BLaER1 (cell line): ENCODE results near the gene RELA.
A peak's percentile ranks its signal among the peaks of the same experiment; 100 is the strongest.
"Not testable (repeated sequence)": the region's sequence is repeated elsewhere in the genome, so short reads cannot be mapped to it uniquely, and the experiment has no call there.

Experiments used
- H3K27ac ChIP-seq: shearing (Covaris generic); formaldehyde crosslinking; 2 replicates; pipeline ENCODE4 v1.8.1; 2022
- H3K27me3 ChIP-seq: shearing (Covaris generic); formaldehyde crosslinking; 2 replicates; pipeline ENCODE4 v1.8.1; 2022
- H3K36me3 ChIP-seq: shearing (Covaris generic); formaldehyde crosslinking; 2 replicates; pipeline ENCODE4 v1.8.1; 2022
- H3K4me1 ChIP-seq: shearing (Covaris generic); formaldehyde crosslinking; 2 replicates; pipeline ENCODE4 v1.8.1; 2022
- H3K4me2 ChIP-seq: shearing (Covaris generic); formaldehyde crosslinking; 2 replicates; pipeline ENCODE4 v1.8.1; 2022
- H3K4me3 ChIP-seq: shearing (Covaris generic); formaldehyde crosslinking; 2 replicates; pipeline ENCODE4 v1.8.1; 2022
- H3K9ac ChIP-seq: shearing (Covaris generic); formaldehyde crosslinking; 2 replicates; pipeline ENCODE4 v1.8.1; 2022
- H3K9me3 ChIP-seq: shearing (Covaris generic); formaldehyde crosslinking; 2 replicates; pipeline ENCODE4 v1.8.1; 2022
- H4K20me1 ChIP-seq: shearing (Covaris generic); formaldehyde crosslinking; 2 replicates; pipeline ENCODE4 v1.8.1; 2022
- Cebpa-rat ChIP-seq: shearing (Covaris generic); IDR thresholded peaks from 2 replicates; pipeline ENCODE4 v1.8.1; 2022

RELA gene

GRCh38 chr11:65662799-65663638 is at the start of gene RELA:
TSS of gene RELA (minus strand) at chr11:65662916. CDS start at chr11:65662832, 84 bp downstream.
- Histone ChIP-seq H4K20me1 (peaks cover 44% of the 10 kb centered on the region), H3K4me2 (peak within 1 kb of the TSS; percentile 96), H3K36me3 (peaks cover 37% of the 10 kb centered on the region), H3K9ac (peak within 1 kb of the TSS; percentile 90), H3K9me3 (no peaks in the 10 kb centered on the region), H3K4me3 (peak within 1 kb of the TSS; percentile 95), H3K27ac (peak within 1 kb of the TSS; percentile 93), H3K27me3 (no peaks in the 10 kb centered on the region), H3K4me1 (peaks cover 33% of the 10 kb centered on the region)
- TF ChIP-seq Cebpa-rat = no peak

GRCh38 chr11:65711785-65712632 is 49.3 kb upstream of the RELA start, which contains the start of gene KAT5:
TSS of gene KAT5 (plus strand) at chr11:65712252. CDS start at chr11:65712268, 16 bp downstream.
- H3K27me3 ChIP-seq = no peaks in the 10 kb centered on the region
- H3K4me2 ChIP-seq = peak within 1 kb of the TSS; percentile 80
- H3K9ac ChIP-seq = peak within 1 kb of the TSS; percentile 97
- H3K9me3 ChIP-seq = no peaks in the 10 kb centered on the region
- H3K4me3 ChIP-seq = peak within 1 kb of the TSS; percentile 77
- peaks cover 62% of the 10 kb centered on the region for H3K4me1 ChIP-seq
- H3K36me3 ChIP-seq = peaks cover 41% of the 10 kb centered on the region
- H3K27ac ChIP-seq = peak within 1 kb of the TSS; percentile 100
- H4K20me1 ChIP-seq = peaks cover 32% of the 10 kb centered on the region
- no peak for TF ChIP-seq Cebpa-rat

DNA sequence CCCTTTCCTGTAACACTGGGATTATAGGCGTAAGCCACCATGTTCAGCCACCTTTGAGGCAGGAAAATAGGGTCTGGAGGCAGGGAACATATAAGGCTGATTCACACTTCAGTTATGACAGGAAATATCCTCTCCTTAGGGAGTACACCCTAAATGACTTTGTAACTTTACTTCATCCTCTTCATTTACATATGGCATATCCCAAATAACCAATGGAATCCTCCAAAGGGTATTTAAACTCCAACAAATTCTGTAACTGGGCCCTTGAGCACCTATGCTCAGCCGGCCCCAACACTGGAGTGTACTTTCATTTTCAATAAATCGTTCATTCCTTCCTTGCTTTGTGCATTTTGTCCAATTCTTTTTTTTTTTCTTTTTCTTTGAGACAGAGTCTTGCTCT is 47.7 kb upstream of the RELA start:
- peak overlapping the region; percentile 100 for H3K27ac ChIP-seq
- H3K4me1 ChIP-seq = peaks cover 74% of the 10 kb centered on the region
- H3K27me3 ChIP-seq = no peaks in the 10 kb centered on the region
- no peaks in the 10 kb centered on the region for H3K9me3 ChIP-seq
- no peak for TF ChIP-seq Cebpa-rat
- peak overlapping the region; percentile 80 for H3K4me2 ChIP-seq
- H3K9ac ChIP-seq = 0 out of 2 replicates have a peak overlapping the region, but pooled peaks have one; percentile 8
- H3K4me3 ChIP-seq = peak overlapping the region; percentile 77; the same call in 1 of the 2 replicates
- H4K20me1 ChIP-seq = peaks cover 19% of the 10 kb centered on the region; the same call in 1 of the 2 replicates
- peaks cover 25% of the 10 kb centered on the region for H3K36me3 ChIP-seq

DNA sequence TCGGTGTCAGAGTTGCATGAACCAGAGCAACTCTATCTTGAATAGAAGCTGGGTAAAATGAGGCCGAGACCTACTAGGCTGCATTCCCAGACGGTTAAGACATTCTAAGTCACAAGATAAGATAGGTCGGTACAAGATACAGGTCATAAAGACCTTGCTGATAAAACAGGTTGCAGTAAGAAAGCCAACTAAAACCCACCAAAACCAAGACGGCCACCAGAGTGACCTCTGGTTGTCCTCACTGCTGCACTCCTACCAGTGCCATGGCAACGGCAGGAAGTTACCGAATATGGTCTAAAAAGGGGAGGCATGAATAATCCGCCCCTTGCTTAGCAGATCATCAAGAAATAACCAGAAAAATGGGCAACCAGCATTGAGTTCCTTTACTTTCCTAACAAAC is 46.9 kb upstream of the RELA start:
- H3K27ac ChIP-seq = 0 out of 2 replicates have a peak overlapping the region, but pooled peaks have one; percentile 2
- peaks cover 82% of the 10 kb centered on the region for H3K4me1 ChIP-seq
- no peak overlapping the region for H3K9ac ChIP-seq
- peaks cover 15% of the 10 kb centered on the region; the same call in 1 of the 2 replicates for H4K20me1 ChIP-seq
- peak overlapping the region; percentile 80 for H3K4me2 ChIP-seq
- no peak for TF ChIP-seq Cebpa-rat
- H3K9me3 ChIP-seq = no peaks in the 10 kb centered on the region
- H3K4me3 ChIP-seq = no peak overlapping the region
- H3K36me3 ChIP-seq = peaks cover 18% of the 10 kb centered on the region
- H3K27me3 ChIP-seq = no peaks in the 10 kb centered on the region

- H3K4me2 ChIP-seq = peak overlapping the region; percentile 80
- no peaks in the 10 kb centered on the region for H3K27me3 ChIP-seq
- no peak overlapping the region for H3K9ac ChIP-seq
- H3K4me3 ChIP-seq = no peak overlapping the region
- H4K20me1 ChIP-seq = peaks cover 10% of the 10 kb centered on the region; the same call in 1 of the 2 replicates
- peaks cover 6% of the 10 kb centered on the region for H3K36me3 ChIP-seq
- H3K27ac ChIP-seq = peak overlapping the region; percentile 35; the same call in 1 of the 2 replicates
- H3K9me3 ChIP-seq = no peaks in the 10 kb centered on the region
- TF ChIP-seq Cebpa-rat = no peak
- H3K4me1 ChIP-seq = peaks cover 86% of the 10 kb centered on the region
These were observed 45.7 kb upstream of the RELA start for GRCh38 chr11:65708451-65708850.

DNA sequence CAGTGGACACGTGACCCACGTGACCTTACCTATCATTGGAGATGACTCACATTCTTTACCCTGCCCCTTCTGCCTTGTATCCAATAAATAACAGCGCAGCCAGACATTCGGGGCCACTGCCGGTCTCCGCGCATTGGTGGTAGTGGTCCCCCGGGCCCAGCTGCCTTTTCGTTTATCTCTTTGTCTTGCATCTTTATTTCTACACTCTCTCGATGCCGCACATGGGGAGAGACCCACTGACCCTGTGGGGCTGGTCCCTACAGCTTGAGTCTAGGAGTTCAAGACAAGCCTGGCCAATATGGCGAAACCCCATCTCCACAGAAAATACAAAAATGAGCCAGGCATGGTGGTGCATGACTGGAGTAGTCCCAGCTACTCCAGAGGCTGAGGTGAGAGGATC is 44.3 kb upstream of the RELA start:
- not testable (repeated sequence) for H3K36me3 ChIP-seq, H3K27me3 ChIP-seq, H3K4me3 ChIP-seq, H3K9me3 ChIP-seq, H4K20me1 ChIP-seq
- Histone ChIP-seq H3K9ac (peak overlapping the region; percentile 68; the same call in 1 of the 2 replicates), H3K4me1 (peaks cover 85% of the 10 kb centered on the region), H3K4me2 (peak overlapping the region; percentile 80), H3K27ac (peak overlapping the region; percentile 90)

GRCh38 chr11:65706303-65706763 is 43.6 kb upstream of the RELA start:
- peak overlapping the region; percentile 80 for H3K4me2 ChIP-seq
- not testable (repeated sequence) for H3K9me3 ChIP-seq, H3K36me3 ChIP-seq, H3K27me3 ChIP-seq, H4K20me1 ChIP-seq, H3K4me3 ChIP-seq
- peak overlapping the region; percentile 68; the same call in 1 of the 2 replicates for H3K9ac ChIP-seq
- H3K4me1 ChIP-seq = peaks cover 85% of the 10 kb centered on the region
- H3K27ac ChIP-seq = peak overlapping the region; percentile 90

- Histone ChIP-seq H3K36me3 (no peaks in the 10 kb centered on the region), H4K20me1 (no peaks in the 10 kb centered on the region), H3K9ac (no peak overlapping the region), H3K4me2 (peak overlapping the region; percentile 80; the same call in 1 of the 2 replicates), H3K4me1 (peaks cover 76% of the 10 kb centered on the region), H3K4me3 (no peak overlapping the region), H3K27me3 (no peaks in the 10 kb centered on the region), H3K9me3 (peaks cover 16% of the 10 kb centered on the region), H3K27ac (no peak overlapping the region)
- TF ChIP-seq Cebpa-rat = no peak
These were observed 41.1 kb upstream of the RELA start for GRCh38 chr11:65703846-65704245.

DNA sequence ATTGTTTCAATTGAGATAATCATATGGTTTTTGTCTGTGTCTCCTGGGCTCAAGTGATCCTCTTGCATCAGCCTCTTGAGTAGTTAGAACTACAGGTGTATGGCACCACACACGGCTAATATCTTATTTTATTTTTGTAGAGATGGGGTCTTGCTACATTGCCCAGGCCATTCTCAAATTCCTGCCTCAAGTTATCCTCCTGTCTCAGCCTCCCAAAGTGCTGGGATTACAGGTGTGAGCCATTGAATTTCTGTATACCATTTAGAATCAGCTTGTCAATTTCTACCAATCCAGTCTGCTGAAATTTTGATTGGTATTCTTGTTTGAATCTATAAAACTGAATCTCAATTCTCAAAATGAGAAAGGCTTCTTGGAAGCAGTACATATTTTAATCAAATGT is 39.0 kb upstream of the RELA start:
- no peaks in the 10 kb centered on the region for H3K36me3 ChIP-seq
- no peaks in the 10 kb centered on the region for H3K27me3 ChIP-seq
- H4K20me1 ChIP-seq = no peaks in the 10 kb centered on the region
- peaks cover 16% of the 10 kb centered on the region for H3K9me3 ChIP-seq
- H3K4me2 ChIP-seq = no peak overlapping the region
- H3K9ac ChIP-seq = no peak overlapping the region
- no peak overlapping the region for H3K4me3 ChIP-seq
- TF ChIP-seq Cebpa-rat = no peak
- H3K4me1 ChIP-seq = peaks cover 55% of the 10 kb centered on the region
- H3K27ac ChIP-seq = no peak overlapping the region
